IPS-18a (cell line): ENCODE measurements around the gene TOLLIP.

Experiments used
- H3K27ac ChIP-seq: one replicate; pipeline ENCODE4 v1.5.1; 2013; ENCODE audit warnings: low read length
- H3K27me3 ChIP-seq: one replicate; pipeline ENCODE4 v1.6.1; 2013; ENCODE audit warnings: mild to moderate bottlenecking, low read length; ENCODE audit not compliant: control insufficient read depth, insufficient read depth
- H3K36me3 ChIP-seq: one replicate; pipeline ENCODE4 v1.6.1; 2013; ENCODE audit warnings: low read depth, low read length; ENCODE audit not compliant: control insufficient read depth
- H3K4me1 ChIP-seq: one replicate; pipeline ENCODE4 v1.6.1; 2013; ENCODE audit warnings: low read depth, low read length; ENCODE audit not compliant: control insufficient read depth
- H3K4me3 ChIP-seq: one replicate; pipeline ENCODE4 v1.5.1; 2013; ENCODE audit warnings: low read length
- H3K9ac ChIP-seq: one replicate; pipeline ENCODE4 v1.6.1; 2013; ENCODE audit warnings: mild to moderate bottlenecking, low read length, moderate library complexity
- H3K9me3 ChIP-seq: one replicate; pipeline ENCODE4 v1.6.1; 2013; ENCODE audit warnings: low read depth, low read length; ENCODE audit not compliant: control insufficient read depth

The TOLLIP gene

GRCh38 chr11:1234054-1234720 is 75.2 kb downstream of the TOLLIP start:
- Histone ChIP-seq H3K4me3 (no peak overlapping the region), H3K4me1 (no peaks in the 10 kb centered on the region), H3K36me3 (no peaks in the 10 kb centered on the region), H3K9ac (no peak overlapping the region), H3K9me3 (no peaks in the 10 kb centered on the region), H3K27me3 (no peaks in the 10 kb centered on the region), H3K27ac (no peak overlapping the region)

- Histone ChIP-seq H3K36me3 (no peaks in the 10 kb centered on the region), H3K9ac (no peak overlapping the region), H3K4me1 (no peaks in the 10 kb centered on the region), H3K4me3 (no peak overlapping the region), H3K9me3 (no peaks in the 10 kb centered on the region), H3K27me3 (no peaks in the 10 kb centered on the region), H3K27ac (no peak overlapping the region)
Observed at GRCh38 chr11:1233351-1234053, 75.9 kb downstream of the TOLLIP start.

- Histone ChIP-seq H3K9me3 (no peaks in the 10 kb centered on the region), H3K4me3 (no peak overlapping the region), H3K27me3 (no peaks in the 10 kb centered on the region), H3K36me3 (no peaks in the 10 kb centered on the region), H3K4me1 (no peaks in the 10 kb centered on the region), H3K9ac (no peak overlapping the region), H3K27ac (no peak overlapping the region)
Observed at GRCh38 chr11:1232883-1233321, 76.5 kb downstream of the TOLLIP start.

- no peaks in the 10 kb centered on the region for H3K36me3 ChIP-seq
- no peaks in the 10 kb centered on the region for H3K27me3 ChIP-seq
- no peaks in the 10 kb centered on the region for H3K4me1 ChIP-seq
- no peak overlapping the region for H3K9ac ChIP-seq
- H3K4me3 ChIP-seq = no peak overlapping the region
- H3K9me3 ChIP-seq = no peaks in the 10 kb centered on the region
- H3K27ac ChIP-seq = no peak overlapping the region
Observed at GRCh38 chr11:1232021-1232882, 77.2 kb downstream of the TOLLIP start.

- Histone ChIP-seq H3K27me3 (no peaks in the 10 kb centered on the region), H3K36me3 (no peaks in the 10 kb centered on the region), H3K4me1 (no peaks in the 10 kb centered on the region), H3K9me3 (no peaks in the 10 kb centered on the region), H3K9ac (no peak overlapping the region), H3K4me3 (no peak overlapping the region), H3K27ac (no peak overlapping the region)
Observed at GRCh38 chr11:1231396-1232020, 77.9 kb downstream of the TOLLIP start.

GRCh38 chr11:1230456-1231395 is 78.7 kb downstream of the TOLLIP start:
- Histone ChIP-seq H3K4me1 (no peaks in the 10 kb centered on the region), H3K27ac (no peak overlapping the region), H3K27me3 (no peaks in the 10 kb centered on the region), H3K4me3 (no peak overlapping the region), H3K9me3 (no peaks in the 10 kb centered on the region), H3K36me3 (no peaks in the 10 kb centered on the region), H3K9ac (no peak overlapping the region)

- H3K4me3 ChIP-seq = no peak overlapping the region
- H3K9me3 ChIP-seq = no peaks in the 10 kb centered on the region
- H3K27ac ChIP-seq = no peak overlapping the region
- no peaks in the 10 kb centered on the region for H3K27me3 ChIP-seq
- no peaks in the 10 kb centered on the region for H3K36me3 ChIP-seq
- no peak overlapping the region for H3K9ac ChIP-seq
- no peaks in the 10 kb centered on the region for H3K4me1 ChIP-seq
Observed at GRCh38 chr11:1230121-1230455, 79.3 kb downstream of the TOLLIP start.

GRCh38 chr11:1229471-1230120 is 79.8 kb downstream of the TOLLIP start:
- H3K4me3 ChIP-seq = no peak overlapping the region
- no peaks in the 10 kb centered on the region for H3K36me3 ChIP-seq
- H3K9me3 ChIP-seq = no peaks in the 10 kb centered on the region
- H3K27me3 ChIP-seq = no peaks in the 10 kb centered on the region
- H3K27ac ChIP-seq = no peak overlapping the region
- no peak overlapping the region for H3K9ac ChIP-seq
- H3K4me1 ChIP-seq = peaks cover 3% of the 10 kb centered on the region

GRCh38 chr11:1228921-1229451 is 80.4 kb downstream of the TOLLIP start:
- H3K27ac ChIP-seq = no peak overlapping the region
- H3K9me3 ChIP-seq = no peaks in the 10 kb centered on the region
- H3K9ac ChIP-seq = no peak overlapping the region
- H3K4me1 ChIP-seq = peaks cover 4% of the 10 kb centered on the region
- H3K36me3 ChIP-seq = no peaks in the 10 kb centered on the region
- no peaks in the 10 kb centered on the region for H3K27me3 ChIP-seq
- H3K4me3 ChIP-seq = no peak overlapping the region

- Histone ChIP-seq H3K27ac (no peak overlapping the region), H3K9me3 (no peaks in the 10 kb centered on the region), H3K4me3 (no peak overlapping the region), H3K9ac (no peak overlapping the region), H3K4me1 (peaks cover 4% of the 10 kb centered on the region), H3K36me3 (no peaks in the 10 kb centered on the region), H3K27me3 (no peaks in the 10 kb centered on the region)
Observed at GRCh38 chr11:1228101-1228821, 81.2 kb downstream of the TOLLIP start.
